ENCODE measurements around the gene BRINP3. TPM values are rescaled to one million over a fixed set of nuclear protein-coding genes. Genes with fewer than 3 reads are reported as not detected.

The BRINP3 gene
- total and polyA plus RNA-seq, 2 donors (not counting 3 experiments of a cell fraction or from before 2014, with no cell fraction given) = not detected

DNA sequence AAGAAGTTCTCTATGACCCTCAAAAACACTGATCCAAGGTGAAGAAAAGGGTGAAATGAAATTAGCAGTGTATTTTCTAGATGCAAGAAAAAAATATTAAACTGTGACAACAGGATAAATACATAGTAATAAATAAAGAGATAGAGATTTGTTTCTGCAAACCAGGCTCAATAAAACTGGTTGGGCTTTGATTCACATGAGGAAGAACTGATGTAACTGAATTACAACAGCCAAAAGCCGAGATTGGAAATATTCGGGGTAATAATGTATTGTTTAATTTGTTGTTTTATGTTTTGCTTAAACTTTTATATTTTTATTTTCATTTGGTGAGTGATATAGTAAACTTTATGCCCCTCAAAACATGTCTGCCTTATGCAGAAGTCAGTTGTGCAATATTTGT is 285.0 kb downstream of the BRINP3 start:
- Histone ChIP-seq H3K4me2 (ENCODE audit: insufficient read depth, low read length) (no peak overlapping the region), H2AFZ (ENCODE audit: low read depth, low read length) (no peak overlapping the region), H3K4me1 (ENCODE audit: control insufficient read depth, extremely low read depth, insufficient read depth, low read length) (no peaks in the 10 kb centered on the region), H4K20me1 (replicated peaks; ENCODE audit: control insufficient read depth, extremely low read depth, insufficient read depth, low read length) (no peaks in the 10 kb centered on the region), H3K27me3 (ENCODE audit: control insufficient read depth in 2 of 2, insufficient read depth in 2 of 2, low read length in 2 of 2) (no peaks in the 10 kb centered on the region), H3K9me1 (replicated peaks; ENCODE audit: control insufficient read depth, extremely low read depth, insufficient read depth, low read length) (no peaks in the 10 kb centered on the region), H3K79me2 (ENCODE audit: control insufficient read depth, insufficient read depth, low read length) (no peaks in the 10 kb centered on the region), H3K9me3 (replicated peaks; ENCODE audit: control insufficient read depth, insufficient read depth, low read length) (no peaks in the 10 kb centered on the region), H3K36me3 (ENCODE audit: control insufficient read depth in 2 of 2, extremely low read depth in 1 of 2, insufficient read depth in 2 of 2, low read length in 2 of 2) (no peaks in the 10 kb centered on the region), H3K4me3 (replicated peaks in 1 of 3; ENCODE audit: insufficient read depth in 1 of 3, low read depth in 1 of 3, low read length in 3 of 3) (no peak overlapping the region), H3K27ac (ENCODE audit: insufficient read depth, low read depth, low read length) (no peak overlapping the region), H3K9ac (replicated peaks; ENCODE audit: extremely low read depth, insufficient read depth, low read length) (no peak overlapping the region)
- dilution Hi-C loops (cut with MboI; ENCODE audit: extremely low pct_ligation_motif_present, low sequenced_read_pairs) = no loop called here
- FAIRE-seq (no peak), DNase-seq (ENCODE audit: low read depth, low spot score) (no peak)
- TF ChIP-seq POLR2AphosphoS5 (IDR thresholded peaks at IDR 0.05; ENCODE audit: insufficient read depth, low read depth, low read length) (no peak), EZH2 (IDR thresholded peaks at IDR 0.05; ENCODE audit: borderline replicate concordance, low read depth, low read length, severe bottlenecking) (no peak), MYC (IDR thresholded peaks at IDR 0.05; ENCODE audit: low read depth, low read length) (no peak), POLR2A (IDR thresholded peaks at IDR 0.05; ENCODE audit: low read depth, low read length) (no peak), JUN (IDR thresholded peaks at IDR 0.05; ENCODE audit: borderline replicate concordance, insufficient read depth, insufficient read length, low read depth) (no peak), FOS (IDR thresholded peaks at IDR 0.05; ENCODE audit: borderline replicate concordance, insufficient read depth, low read length) (no peak), GATA2 (IDR thresholded peaks at IDR 0.05; ENCODE audit: insufficient read depth, insufficient read length, low read depth, low read length) (no peak)
- TF ChIP-seq, protein P1, sequence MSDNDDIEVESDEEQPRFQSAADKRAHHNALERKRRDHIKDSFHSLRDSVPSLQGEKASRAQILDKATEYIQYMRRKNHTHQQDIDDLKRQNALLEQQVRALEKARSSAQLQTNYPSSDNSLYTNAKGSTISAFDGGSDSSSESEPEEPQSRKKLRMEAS (IDR thresholded peaks at IDR 0.05; ENCODE audit: insufficient read depth, insufficient read length) = no peak
- TF ChIP-seq, protein P2, sequence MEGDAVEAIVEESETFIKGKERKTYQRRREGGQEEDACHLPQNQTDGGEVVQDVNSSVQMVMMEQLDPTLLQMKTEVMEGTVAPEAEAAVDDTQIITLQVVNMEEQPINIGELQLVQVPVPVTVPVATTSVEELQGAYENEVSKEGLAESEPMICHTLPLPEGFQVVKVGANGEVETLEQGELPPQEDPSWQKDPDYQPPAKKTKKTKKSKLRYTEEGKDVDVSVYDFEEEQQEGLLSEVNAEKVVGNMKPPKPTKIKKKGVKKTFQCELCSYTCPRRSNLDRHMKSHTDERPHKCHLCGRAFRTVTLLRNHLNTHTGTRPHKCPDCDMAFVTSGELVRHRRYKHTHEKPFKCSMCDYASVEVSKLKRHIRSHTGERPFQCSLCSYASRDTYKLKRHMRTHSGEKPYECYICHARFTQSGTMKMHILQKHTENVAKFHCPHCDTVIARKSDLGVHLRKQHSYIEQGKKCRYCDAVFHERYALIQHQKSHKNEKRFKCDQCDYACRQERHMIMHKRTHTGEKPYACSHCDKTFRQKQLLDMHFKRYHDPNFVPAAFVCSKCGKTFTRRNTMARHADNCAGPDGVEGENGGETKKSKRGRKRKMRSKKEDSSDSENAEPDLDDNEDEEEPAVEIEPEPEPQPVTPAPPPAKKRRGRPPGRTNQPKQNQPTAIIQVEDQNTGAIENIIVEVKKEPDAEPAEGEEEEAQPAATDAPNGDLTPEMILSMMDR (IDR thresholded peaks at IDR 0.05; ENCODE audit: extremely low read depth in 1 of 2, insufficient read depth in 1 of 2, low read depth in 1 of 2, low read length in 2 of 2) = no peak
- CTCF ChIA-PET = no interaction called here
- intact Hi-C loops (cut with micrococcal nuclease) = no loop called here
- BruUV-seq (replicated peaks) = no TSS peak
- POLR2A ChIA-PET = no interaction called here

All from endothelial cell of umbilical vein (primary cell).